Neural progenitor cell (in vitro differentiated cells): Measurements from ENCODE around the gene SURF4. TPM values are rescaled to one million over a fixed set of nuclear protein-coding genes. Genes with fewer than 3 reads are reported as not detected.
A peak's percentile ranks its signal among the peaks of the same experiment; 100 is the strongest.

ENCODE experiments used
- DNase-seq: peaks from one replicate; pipeline ENCODE4 v3.0.0-alpha.2; 2016; ENCODE audit warnings: low spot score
- H2AFZ ChIP-seq: fragments of 200-600 bp; sonication (generic); replicated peaks from 2 replicates; pipeline ENCODE4 v1.6.1; 2016; ENCODE audit warnings: antibody characterized with exemption
- H3F3A ChIP-seq: fragments of 200-600 bp; sonication (generic); 2 replicates; pipeline ENCODE4 v1.6.1; 2016; ENCODE audit warnings: antibody characterized with exemption, low read depth
- H3K27ac ChIP-seq: fragments of 200-600 bp; sonication (generic); 2 replicates; pipeline ENCODE4 v1.5.1; 2016; ENCODE audit warnings: mild to moderate bottlenecking
- H3K27me3 ChIP-seq: fragments of 200-600 bp; sonication (generic); 2 replicates; pipeline ENCODE4 v1.6.1; 2016; ENCODE audit warnings: mild to moderate bottlenecking, moderate library complexity
- H3K36me3 ChIP-seq: fragments of 200-600 bp; sonication (generic); 2 replicates; pipeline ENCODE4 v1.5.1; 2016
- H3K4me1 ChIP-seq: fragments of 200-600 bp; sonication (generic); 2 replicates; pipeline ENCODE4 v1.6.1; 2016; ENCODE audit warnings: mixed run types
- H3K4me2 ChIP-seq: fragments of 200-600 bp; sonication (generic); 2 replicates; pipeline ENCODE4 v1.6.1; 2016
- H3K4me3 ChIP-seq: fragments of 200-600 bp; sonication (generic); 2 replicates; pipeline ENCODE4 v1.5.1; 2016
- H3K79me2 ChIP-seq: fragments of 200-600 bp; sonication (generic); 2 replicates; pipeline ENCODE4 v1.6.1; 2016; ENCODE audit warnings: low read depth
- H3K9ac ChIP-seq: fragments of 200-600 bp; sonication (generic); 2 replicates; pipeline ENCODE4 v1.6.1; 2016
- H3K9me3 ChIP-seq: fragments of 200-600 bp; sonication (generic); 2 replicates; pipeline ENCODE4 v1.5.1; 2016; ENCODE audit warnings: low read depth
- H4K20me1 ChIP-seq: fragments of 200-600 bp; sonication (generic); 2 replicates; pipeline ENCODE4 v1.6.1; 2016; ENCODE audit warnings: low read depth
- H3K27ac Mint-ChIP-seq: 3 replicates; pipeline ENCODE4 v1.8.0; 2021; ENCODE audit warnings: mixed read lengths
- H3K27me3 Mint-ChIP-seq: 2 replicates; pipeline ENCODE4 v1.8.0; 2022; ENCODE audit warnings: low read depth, mild to moderate bottlenecking, inconsistent platforms, moderate library complexity, mixed read lengths; ENCODE audit not compliant: insufficient read depth
- H3K36me3 Mint-ChIP-seq: 3 replicates; pipeline ENCODE4 v1.8.0; 2021; ENCODE audit warnings: mixed read lengths
- H3K4me1 Mint-ChIP-seq: 3 replicates; pipeline ENCODE4 v1.8.0; 2021; ENCODE audit warnings: mixed read lengths
- H3K4me3 Mint-ChIP-seq: 3 replicates; pipeline ENCODE4 v1.8.0; 2021; ENCODE audit warnings: mild to moderate bottlenecking, moderate library complexity, mixed read lengths
- H3K9me3 Mint-ChIP-seq: 3 replicates; pipeline ENCODE4 v1.8.0; 2020; ENCODE audit warnings: mixed read lengths
- CTCF ChIP-seq: fragments of 200-600 bp; sonication (generic); IDR thresholded peaks from 2 replicates; pipeline ENCODE4 v1.5.1; 2017; ENCODE audit warnings: antibody characterized with exemption, mild to moderate bottlenecking
- EZH2 ChIP-seq: fragments of 200-600 bp; sonication (generic); IDR thresholded peaks from 2 replicates; pipeline ENCODE4 v1.6.1; 2017; ENCODE audit warnings: antibody characterized with exemption, mild to moderate bottlenecking, moderate library complexity
- EZH2phosphoT487 ChIP-seq: fragments of 200-600 bp; sonication (generic); IDR thresholded peaks from 2 replicates; pipeline ENCODE4 v1.6.1; 2017; ENCODE audit warnings: antibody characterized with exemption
- total RNA-seq: library from RNA; depleted of rRNA; stranded (reverse); fragments of >200 nt; gene quantifications from 2 replicates; pipeline ENCODE4 v1.2.3, GENCODE V29; 2015; ENCODE audit warnings: low replicate concordance

SURF4 gene
- total RNA-seq, 1 donor from 2014 or later = 102 TPM

- Histone ChIP-seq H3K36me3 (no peaks in the 10 kb centered on the region), H3K4me3 (no peak overlapping the region), H3K9ac (no peak overlapping the region), H4K20me1 (peaks cover 26% of the 10 kb centered on the region), H3K4me2 (no peak overlapping the region), H3K27me3 (no peaks in the 10 kb centered on the region), H3F3A (peaks cover 25% of the 10 kb centered on the region), H3K79me2 (peaks cover 21% of the 10 kb centered on the region), H3K4me1 (peaks cover 10% of the 10 kb centered on the region), H3K27ac (no peak overlapping the region), H2AFZ (no peak overlapping the region), H3K9me3 (no peaks in the 10 kb centered on the region)
- peaks cover 12% of the 10 kb centered on the region for H3K4me1 Mint-ChIP-seq
- no peak overlapping the region for H3K27ac Mint-ChIP-seq
- peaks cover 29% of the 10 kb centered on the region for H3K36me3 Mint-ChIP-seq
- H3K27me3 Mint-ChIP-seq = peaks cover 10% of the 10 kb centered on the region
- DNase-seq = no peak
- TF ChIP-seq EZH2phosphoT487 = no peak
- TF ChIP-seq CTCF = no peak
- no peak for TF ChIP-seq EZH2
- no peak overlapping the region for H3K4me3 Mint-ChIP-seq
- peaks cover 4% of the 10 kb centered on the region for H3K9me3 Mint-ChIP-seq
Observed at GRCh38 chr9:133333566-133333965, 42.3 kb downstream of the SURF4 start.

GRCh38 chr9:133333011-133333410, 42.8 kb downstream of the SURF4 start:
- Histone ChIP-seq H3K36me3 (no peaks in the 10 kb centered on the region), H4K20me1 (peaks cover 26% of the 10 kb centered on the region), H3K9me3 (no peaks in the 10 kb centered on the region), H2AFZ (no peak overlapping the region), H3K4me3 (no peak overlapping the region), H3F3A (peaks cover 25% of the 10 kb centered on the region), H3K79me2 (peaks cover 21% of the 10 kb centered on the region), H3K9ac (no peak overlapping the region), H3K4me1 (peaks cover 10% of the 10 kb centered on the region), H3K4me2 (no peak overlapping the region), H3K27ac (no peak overlapping the region), H3K27me3 (no peaks in the 10 kb centered on the region)
- Mint-ChIP-seq H3K27ac (no peak overlapping the region), H3K9me3 (peaks cover 4% of the 10 kb centered on the region), H3K4me1 (peaks cover 12% of the 10 kb centered on the region), H3K27me3 (peaks cover 12% of the 10 kb centered on the region), H3K36me3 (peaks cover 30% of the 10 kb centered on the region), H3K4me3 (no peak overlapping the region)
- no peak for DNase-seq
- no peak for TF ChIP-seq EZH2
- no peak for TF ChIP-seq CTCF
- no peak for TF ChIP-seq EZH2phosphoT487

- Histone ChIP-seq H3K9me3 (no peaks in the 10 kb centered on the region), H3K4me3 (no peak overlapping the region), H3K4me2 (no peak overlapping the region), H3K27ac (no peak overlapping the region), H3K79me2 (peaks cover 21% of the 10 kb centered on the region), H3K27me3 (no peaks in the 10 kb centered on the region), H3K9ac (no peak overlapping the region), H3K4me1 (peaks cover 10% of the 10 kb centered on the region), H4K20me1 (peaks cover 26% of the 10 kb centered on the region), H3K36me3 (no peaks in the 10 kb centered on the region), H2AFZ (no peak overlapping the region), H3F3A (peaks cover 20% of the 10 kb centered on the region)
- H3K4me1 Mint-ChIP-seq = peaks cover 12% of the 10 kb centered on the region
- DNase-seq = no peak
- TF ChIP-seq EZH2phosphoT487 = no peak
- TF ChIP-seq EZH2 = no peak
- no peak for TF ChIP-seq CTCF
- H3K9me3 Mint-ChIP-seq = peaks cover 4% of the 10 kb centered on the region
- H3K36me3 Mint-ChIP-seq = peaks cover 33% of the 10 kb centered on the region
- no peak overlapping the region for H3K27ac Mint-ChIP-seq
- peak overlapping the region; percentile 18 for H3K4me3 Mint-ChIP-seq
- peaks cover 15% of the 10 kb centered on the region for H3K27me3 Mint-ChIP-seq
Observed at GRCh38 chr9:133332381-133332730, 43.5 kb downstream of the SURF4 start.
